Stimulated activated CD4-positive, alpha-beta T cell treated with anti-CD3 and anti-CD28 coated beads, Interleukin-2, amount 100 ng/mL, for 24 hours (primary cell): Measurements from ENCODE around the gene NFKBIB.
"Not testable (repeated sequence)": the region's sequence is repeated elsewhere in the genome, so short reads cannot be mapped to it uniquely, and the experiment has no call there.

ENCODE experiments used
- DNase-seq, 2 donors: peaks; one replicate each; pipeline ENCODE4 v3.0.0-alpha.2; 2020

NFKBIB gene, protein sequence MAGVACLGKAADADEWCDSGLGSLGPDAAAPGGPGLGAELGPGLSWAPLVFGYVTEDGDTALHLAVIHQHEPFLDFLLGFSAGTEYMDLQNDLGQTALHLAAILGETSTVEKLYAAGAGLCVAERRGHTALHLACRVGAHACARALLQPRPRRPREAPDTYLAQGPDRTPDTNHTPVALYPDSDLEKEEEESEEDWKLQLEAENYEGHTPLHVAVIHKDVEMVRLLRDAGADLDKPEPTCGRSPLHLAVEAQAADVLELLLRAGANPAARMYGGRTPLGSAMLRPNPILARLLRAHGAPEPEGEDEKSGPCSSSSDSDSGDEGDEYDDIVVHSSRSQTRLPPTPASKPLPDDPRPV

DNA sequence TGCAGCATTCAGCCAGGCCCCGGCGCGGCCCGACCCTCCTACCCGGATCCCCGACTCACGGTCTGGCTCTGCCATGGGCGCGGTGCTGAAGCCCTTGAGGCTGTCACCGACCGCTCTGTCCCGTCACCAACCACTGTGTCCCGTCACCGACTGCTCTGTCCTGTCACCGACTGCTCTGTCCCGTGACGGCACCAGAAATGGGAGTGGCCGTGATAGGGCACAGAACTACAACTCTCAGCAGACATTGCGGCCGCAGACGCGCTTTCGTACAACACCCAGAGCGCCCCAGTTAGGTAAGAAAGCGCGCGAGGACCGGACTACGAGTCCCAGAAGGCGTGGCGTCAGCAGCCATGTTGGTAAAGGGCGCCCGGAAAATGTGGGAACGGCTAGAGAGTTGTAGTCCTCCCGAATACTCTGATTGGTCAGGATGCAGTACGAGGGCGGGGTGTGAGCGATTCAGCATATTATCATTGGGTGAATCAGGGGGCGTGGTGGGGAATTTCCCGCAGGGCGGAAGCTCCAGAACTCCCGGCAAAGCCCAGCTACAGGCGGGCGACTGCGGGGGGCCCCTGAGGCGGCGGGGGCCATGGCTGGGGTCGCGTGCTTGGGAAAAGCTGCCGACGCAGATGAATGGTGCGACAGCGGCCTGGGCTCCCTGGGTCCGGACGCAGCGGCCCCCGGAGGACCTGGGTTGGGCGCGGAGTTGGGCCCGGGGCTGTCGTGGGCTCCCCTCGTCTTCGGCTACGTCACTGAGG is at the start of gene NFKBIB, which contains the start of gene SIRT2:
NFKBIB (plus strand) TSS at position 523 of the 755 bp plus-strand sequence; CDS start at position 587, 64 bp downstream.
SIRT2 (minus strand) TSS at position 172 of the 755 bp plus-strand sequence; CDS start at position 75, 97 bp downstream.
- DNase-seq = peak; percentile 98 to 99

DNA sequence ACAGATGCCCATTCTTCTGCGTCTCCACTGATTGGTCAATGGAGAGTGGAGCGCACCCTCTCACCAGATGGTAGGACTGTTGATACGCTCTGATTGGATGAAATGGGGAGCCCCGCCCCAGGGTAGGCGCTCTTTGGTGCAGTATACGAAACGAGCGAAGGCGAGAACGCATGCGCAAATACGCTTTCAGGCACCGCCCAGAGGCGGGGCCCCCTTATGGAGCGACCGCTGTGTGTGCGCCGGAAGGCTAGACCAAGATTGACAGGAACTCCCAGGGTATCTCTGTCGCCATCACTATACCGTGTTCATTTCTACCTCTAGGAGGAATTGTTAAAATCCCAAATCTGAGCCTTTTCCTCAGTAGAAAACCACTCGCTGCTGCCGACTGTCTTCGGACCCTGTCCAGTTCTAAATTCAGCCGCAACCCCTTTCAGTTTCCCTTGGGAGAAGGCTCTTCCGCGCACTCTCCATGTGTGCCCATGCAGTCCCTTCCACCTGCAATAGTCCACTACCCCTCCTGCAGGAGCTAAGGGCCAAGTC is 49.3 kb upstream of the NFKBIB start:
- DNase-seq = peak in 1 of 2 donors; percentile 98

- peak; percentile 51 to 54 for DNase-seq
Observed at GRCh38 chr19:38850976-38851621, 48.7 kb upstream of the NFKBIB start.

DNA sequence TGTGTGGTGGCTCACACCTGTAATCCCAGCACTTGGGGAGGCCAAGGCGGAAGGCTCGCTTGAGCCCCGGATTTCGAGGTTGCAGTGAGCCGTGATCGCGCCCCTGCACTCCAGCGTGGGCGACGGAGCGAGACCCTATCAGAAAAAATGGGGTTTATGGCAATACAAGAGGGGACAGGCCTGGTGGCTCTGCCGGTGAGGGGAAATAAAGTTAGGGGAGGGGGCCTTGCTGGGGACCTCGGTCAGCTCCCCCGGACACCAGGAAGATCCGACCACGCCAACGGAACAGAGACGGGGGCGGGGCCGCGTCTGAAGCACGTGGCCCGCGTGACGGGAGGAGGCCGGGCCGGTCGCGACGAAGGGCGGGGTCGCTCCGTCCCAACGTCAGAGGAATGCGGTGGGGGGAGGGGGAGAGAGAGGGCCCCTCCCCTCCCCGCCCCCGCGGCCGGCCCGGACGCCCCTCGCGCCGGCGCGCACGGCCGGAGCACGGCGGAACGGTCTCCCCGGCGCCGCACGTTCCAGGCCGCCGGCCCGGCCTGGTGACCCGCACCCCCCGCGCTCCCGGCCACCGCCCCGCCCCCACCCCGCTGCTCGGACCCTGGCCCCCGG is 48.0 kb upstream of the NFKBIB start:
- peak; percentile 91 to 93 for DNase-seq

DNA sequence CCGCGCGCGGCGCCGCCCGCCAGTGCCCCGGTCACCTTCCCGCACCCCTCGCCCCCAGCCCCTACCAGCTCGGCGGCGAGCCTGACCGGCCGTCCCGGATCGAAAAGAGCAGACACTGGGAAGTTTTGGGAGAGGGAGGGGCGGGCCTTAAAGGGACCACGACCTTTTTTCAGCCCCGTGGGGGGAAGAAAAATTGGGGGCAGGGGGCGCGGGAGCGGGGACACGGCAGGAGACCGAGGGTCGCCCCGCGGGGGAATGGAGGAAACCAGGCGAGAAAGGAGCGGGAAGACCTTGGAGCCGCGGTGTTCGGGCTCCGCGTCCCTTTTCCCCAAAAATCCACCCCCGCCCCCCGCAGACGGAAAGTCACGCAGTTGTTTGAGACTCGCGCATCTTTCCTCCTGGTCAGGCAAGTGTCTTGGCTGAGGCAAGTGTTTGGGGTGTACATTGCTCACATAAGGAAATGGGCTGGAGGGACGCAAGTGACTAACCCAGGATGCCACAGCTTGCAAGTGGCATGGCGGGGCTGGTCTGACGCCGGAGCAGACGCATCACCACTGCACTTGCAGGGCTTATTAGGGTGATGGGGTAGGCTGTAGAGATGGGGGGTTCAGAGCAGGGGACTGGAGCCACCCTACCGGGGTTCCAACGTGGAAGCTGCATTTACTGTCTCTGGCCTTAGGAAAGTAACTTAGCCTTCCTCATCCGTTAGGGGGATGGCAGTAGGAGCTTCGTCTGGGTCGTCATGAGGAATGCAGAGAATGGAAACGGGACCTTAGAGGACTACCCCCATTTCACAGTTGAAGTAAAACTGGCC is 47.3 kb upstream of the NFKBIB start:
- DNase-seq = peak; percentile 63 to 67

- DNase-seq = no peak
Observed at GRCh38 chr19:38853214-38853613, 46.6 kb upstream of the NFKBIB start.

DNA sequence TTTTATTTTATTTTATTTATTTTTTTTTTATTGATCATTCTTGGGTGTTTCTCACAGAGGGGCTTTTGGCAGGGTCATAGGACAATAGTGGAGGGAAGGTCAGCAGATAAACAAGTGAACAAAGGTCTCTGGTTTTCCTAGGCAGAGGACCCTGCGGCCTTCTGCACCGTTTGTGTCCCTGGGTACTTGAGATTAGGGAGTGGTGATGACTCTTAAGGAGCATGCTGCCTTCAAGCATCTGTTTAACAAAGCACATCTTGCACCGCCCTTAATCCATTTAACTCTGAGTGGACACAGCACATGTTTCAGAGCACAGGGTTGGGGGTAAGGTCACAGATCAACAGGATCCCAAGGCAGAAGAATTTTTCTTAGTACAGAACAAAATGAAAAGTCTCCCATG is 44.8 kb upstream of the NFKBIB start:
- not testable (repeated sequence) for DNase-seq

DNA sequence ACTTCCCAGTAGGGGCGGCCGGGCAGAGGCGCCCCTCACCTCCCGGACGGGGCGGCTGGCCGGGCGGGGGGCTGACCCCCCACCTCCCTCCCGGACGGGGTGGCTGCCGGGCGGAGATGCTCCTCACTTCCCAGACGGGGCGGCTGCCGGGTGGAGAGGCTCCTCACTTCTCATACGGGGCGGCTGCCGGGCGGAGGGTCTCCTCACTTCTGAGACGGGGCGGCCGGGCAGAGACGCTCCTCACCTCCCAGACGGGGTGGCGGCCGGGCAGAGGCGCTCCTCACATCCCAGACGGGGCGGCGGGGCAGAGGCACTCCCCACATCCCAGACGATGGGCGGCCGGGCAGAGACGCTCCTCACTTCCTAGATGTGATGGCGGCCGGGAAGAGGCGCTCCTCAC is 44.0 kb upstream of the NFKBIB start:
- DNase-seq = not testable (repeated sequence)

GRCh38 chr19:38856813-38857212 is 43.0 kb upstream of the NFKBIB start:
- DNase-seq = no peak

DNA sequence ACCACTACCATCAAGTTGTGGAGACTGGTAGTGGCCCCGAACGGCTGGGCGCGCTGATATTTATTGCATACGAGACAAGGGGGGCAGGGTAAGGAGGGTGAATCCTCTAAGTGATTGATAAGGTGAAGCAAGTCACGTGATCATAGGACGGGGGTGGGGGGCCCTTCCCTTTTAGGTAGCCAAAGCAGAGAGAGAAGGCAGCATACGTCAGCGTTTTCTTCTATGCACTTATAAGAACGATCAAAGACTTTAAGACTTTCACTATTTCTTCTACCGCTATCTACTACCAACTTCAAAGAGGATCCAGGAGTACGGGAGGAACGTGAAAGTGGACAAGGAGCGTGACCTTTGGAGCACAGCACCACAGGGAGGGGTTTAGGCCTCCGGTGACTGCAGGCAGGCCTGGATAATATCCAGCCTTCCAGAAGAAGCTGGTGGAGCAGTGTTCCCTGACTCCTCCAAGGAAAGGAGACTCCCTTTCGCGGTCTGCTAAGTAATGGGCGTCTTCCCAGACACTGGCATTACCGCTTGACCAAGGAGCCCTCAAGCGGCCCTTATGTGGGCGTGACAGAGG is 40.1 kb upstream of the NFKBIB start:
- not testable (repeated sequence) for DNase-seq

DNA sequence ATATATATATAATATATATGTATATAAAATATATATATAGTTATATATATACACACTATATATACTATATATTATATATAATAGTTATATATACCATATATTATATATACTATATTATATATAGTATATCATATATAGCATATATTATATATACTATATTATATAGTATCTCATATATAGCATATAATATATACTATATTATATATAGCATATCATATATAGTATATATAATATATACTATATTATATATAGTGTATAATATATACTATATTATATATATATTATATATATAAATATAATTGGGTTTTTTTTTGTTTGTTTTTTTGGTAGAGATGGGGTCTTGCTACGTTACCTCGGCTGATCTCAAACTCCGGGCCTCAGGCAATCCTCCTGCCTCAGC is 38.4 kb upstream of the NFKBIB start:
- DNase-seq = no peak

DNA sequence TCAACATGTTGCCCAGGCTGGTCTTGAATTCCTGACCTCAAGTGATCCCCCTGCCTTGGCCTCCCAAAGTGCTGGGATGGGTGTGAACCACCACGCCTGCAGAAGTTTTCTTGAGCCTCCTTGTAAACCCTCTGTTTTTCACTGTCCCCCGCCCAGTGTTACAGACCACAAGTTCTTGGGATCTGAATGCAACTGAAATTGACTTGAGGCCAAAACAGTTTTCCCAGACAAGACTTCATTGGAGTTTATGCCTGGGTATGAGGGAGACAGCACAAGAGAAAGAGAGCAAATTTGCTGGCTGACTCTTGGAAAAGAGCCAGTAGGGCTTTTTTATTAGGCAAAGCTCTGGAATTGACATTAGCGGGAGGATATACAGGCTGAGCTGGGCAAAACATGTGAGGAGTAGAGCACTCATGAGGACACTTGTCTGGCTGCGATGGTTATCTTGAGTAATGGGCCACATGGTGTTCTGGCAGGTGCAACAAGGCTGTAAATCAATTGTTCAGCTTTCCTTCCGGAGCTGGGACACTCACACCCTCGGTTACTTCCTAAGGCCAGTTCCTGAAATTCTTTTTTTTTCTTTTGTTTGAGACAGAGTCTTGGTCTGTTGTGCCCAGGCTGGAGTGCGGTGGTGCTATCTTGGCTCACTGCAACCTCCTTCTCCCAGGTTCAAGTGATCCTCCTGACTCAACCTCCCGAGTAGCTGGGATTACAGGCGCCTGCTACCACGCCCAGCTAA is 37.3 kb upstream of the NFKBIB start:
- no peak for DNase-seq

GRCh38 chr19:38867171-38867780 is 32.5 kb upstream of the NFKBIB start:
- no peak for DNase-seq

DNA sequence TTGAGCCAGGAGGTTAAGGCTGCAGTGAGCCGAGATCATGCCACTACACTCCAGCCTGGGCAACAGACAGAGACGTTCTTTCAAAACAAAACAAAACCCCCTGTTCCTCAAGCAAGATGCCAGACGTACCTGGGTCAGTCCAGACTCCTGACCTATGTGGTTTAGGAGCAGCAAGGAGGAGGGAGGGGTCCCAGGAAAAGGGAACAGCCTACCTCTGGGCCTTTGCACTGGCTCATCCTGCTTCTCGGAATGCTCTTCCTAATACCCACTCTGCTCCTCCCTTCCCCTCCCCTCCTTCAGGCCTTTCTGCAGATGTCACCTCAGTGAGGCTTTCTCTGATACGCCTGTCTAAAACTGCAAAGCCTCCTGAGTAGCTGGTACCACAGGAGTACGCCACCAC is 31.2 kb upstream of the NFKBIB start:
- no peak for DNase-seq

DNA sequence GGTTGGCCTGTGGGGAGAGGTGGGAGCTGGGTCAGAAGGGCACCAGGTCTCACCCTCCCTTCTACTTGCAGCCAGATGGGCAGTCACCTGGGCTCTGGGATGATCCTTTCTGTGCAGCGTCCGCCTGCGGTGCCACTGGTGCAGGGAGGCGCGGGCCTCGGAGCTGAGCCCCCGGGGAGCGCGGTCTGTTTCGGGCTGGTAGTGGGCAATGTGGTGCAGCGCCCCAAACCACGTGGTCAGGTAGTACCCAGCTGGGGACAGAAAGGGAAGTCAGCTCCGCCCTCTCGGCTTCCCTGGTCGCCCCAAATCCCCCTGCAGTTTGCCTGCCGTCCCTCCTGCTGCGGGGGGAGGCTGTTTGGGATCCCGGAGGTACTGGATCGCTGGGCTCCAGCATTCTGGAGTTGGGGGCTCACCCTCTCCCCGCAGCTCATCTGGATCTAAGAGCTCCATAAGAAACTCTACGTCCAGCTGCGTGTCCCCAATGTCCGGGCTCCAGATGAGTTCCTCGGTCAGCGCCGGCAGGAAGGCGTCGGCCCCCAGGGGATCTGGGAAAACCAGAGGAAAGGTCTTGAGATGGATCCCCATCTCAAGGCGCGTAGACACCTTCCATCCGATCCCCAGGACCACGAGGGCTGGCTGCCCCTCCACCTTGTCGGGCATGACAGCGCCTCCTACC is 30.5 kb upstream of the NFKBIB start:
- peak in 1 of 2 donors; percentile 52 for DNase-seq

DNA sequence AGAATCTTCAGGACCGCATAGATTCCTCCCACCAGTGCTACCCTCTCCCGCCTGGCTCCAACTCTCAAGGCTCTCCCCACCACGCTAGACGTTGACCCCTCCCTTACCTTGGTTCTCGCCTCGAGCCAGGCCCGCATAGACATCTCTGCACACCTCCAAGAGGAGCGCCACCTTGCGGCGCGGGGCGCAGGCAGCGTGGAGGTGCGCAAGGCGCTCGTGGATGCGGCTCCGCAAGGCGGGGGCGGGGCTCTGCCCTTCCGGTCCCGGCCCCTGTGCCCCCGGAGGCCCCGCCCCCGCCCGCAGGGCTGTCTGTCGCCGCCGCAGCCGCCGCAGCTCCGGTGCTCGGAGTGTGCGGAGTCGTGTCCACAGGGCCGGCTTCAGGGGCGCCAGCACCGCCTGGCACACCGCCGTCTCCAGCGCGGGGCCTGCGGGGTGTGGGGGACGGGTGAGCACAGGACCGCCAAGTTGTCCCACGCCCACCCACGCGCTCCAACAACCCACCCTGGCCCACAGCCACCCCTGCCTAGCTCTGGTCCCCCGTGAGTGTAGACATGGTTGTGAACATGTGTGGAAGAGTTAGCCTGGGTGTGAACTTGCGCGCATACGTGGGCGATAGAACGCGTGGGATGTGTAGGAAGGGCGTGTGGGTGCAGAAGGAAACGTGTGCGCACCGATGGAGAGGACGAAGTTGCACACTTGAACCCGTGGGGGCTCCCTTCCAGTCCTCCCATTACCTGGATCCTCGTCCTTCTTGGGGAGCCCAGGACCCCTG is 29.7 kb upstream of the NFKBIB start:
- peak; percentile 94 to 97 for DNase-seq

DNA sequence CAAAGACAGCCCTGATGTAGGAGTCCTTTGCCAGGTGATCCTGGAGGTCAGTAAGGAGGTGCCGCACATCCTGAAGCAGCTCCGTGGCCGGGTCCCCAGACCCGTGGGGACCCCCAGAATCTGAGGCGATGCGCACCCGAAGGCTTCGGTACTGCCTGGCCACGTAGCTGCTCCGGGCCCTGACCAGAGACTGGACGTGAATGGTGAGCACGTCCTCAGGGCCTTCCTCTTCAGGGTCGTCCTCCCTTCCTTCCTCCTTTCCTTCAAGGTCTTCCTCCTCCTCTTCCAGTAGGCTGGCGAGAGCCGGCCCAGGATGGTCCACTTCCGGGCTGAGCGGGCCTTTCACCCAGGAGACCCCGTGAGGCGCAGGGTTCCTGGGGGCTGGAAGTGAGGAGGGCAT is 29.2 kb upstream of the NFKBIB start:
- DNase-seq = no peak

GRCh38 chr19:38873400-38873799 is 26.4 kb upstream of the NFKBIB start:
- not testable (repeated sequence) for DNase-seq
